Stimulated activated CD4-positive, alpha-beta T cell treated with anti-CD3 and anti-CD28 coated beads, Interleukin-1b, Interleukin-23, amount 100 ng/mL, for 48 hours (primary cell): Measurements from ENCODE around the gene NDST4.

ENCODE experiments used
- DNase-seq: peaks from one replicate; pipeline ENCODE4 v3.0.0-alpha.2; 2020

The NDST4 gene

DNA sequence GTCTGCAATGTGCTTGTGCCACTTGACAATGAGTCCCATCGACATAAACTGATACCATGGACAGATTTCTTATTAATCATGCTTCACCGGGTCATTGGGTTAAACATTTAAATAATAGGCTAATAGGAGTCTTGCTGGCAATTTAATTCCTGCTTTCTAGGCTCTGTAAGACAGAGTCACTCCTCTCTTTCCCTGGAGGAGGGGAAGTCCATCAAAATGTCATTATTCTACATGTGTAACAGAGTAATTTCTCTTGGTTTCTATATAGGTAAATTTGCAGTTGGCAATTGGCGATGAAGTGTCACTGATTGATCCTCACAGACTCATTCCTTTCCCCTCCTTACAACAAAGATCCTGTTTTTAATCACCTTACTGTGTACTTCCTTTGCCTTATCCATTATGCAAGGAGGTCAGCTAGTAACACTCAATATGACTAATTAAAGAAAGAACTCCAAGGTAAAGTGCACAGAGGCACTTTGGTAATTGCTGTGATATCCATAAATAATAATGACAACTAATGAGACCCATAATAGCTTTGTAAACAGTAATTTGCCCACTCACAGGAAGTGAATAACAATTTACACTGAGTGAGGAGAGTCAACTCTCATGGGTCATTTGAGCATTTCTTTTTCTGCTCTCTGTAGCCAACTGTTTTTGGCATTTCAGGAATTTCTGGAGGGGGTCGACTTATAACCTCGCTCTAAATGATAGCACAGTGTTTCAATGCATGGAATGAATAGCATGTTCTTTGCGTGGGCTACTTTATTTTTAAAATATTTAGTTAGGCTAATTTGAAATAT lies 330.8 kb downstream of the NDST4 start:
- no peak for DNase-seq

DNA sequence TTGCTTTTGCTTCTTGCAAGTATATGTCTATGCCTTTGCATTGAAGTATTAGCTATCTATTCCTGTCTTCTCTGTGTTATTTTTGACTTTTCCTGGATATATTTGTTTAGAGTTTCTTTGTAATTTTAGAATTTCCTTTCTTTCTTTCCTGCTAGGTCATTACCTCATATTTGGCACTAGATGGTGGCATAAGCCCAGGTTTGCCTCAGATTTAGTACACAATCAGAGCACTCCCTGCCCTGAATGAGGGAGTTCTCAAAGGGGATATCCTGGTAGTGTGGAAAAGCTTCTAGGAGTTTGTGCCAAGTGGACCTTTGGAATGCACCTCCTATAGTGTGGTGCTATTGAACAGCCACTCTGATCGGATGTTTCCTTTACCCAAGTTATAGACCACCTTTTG lies 333.2 kb downstream of the NDST4 start:
- no peak for DNase-seq
